Suprapubic skin (tissue), 4 donors: ENCODE data around the gene CCDC60.

Experiments
- POLR2A ChIP-seq, 2 donors: fragments of 450-650 bp; IDR thresholded peaks; one replicate each; pipeline ENCODE4 v1.6.1; 2017; ENCODE audit warnings: antibody characterized with exemption in 2 of 2, mild to moderate bottlenecking in 2 of 2, moderate library complexity in 2 of 2
- POLR2AphosphoS5 ChIP-seq, 3 donors: sonication (generic); formaldehyde crosslinking; IDR thresholded peaks; one replicate each; pipeline ENCODE4 v1.6.1; 2017; ENCODE audit warnings: antibody characterized with exemption in 3 of 3
- TF ChIP-seq, protein P1 (sequence below), 2 donors: fragments of 200-600 bp in 1 of 2; fragments of 450-650 bp in 1 of 2; sonication (generic) in 1 of 2; IDR thresholded peaks; one replicate each; pipeline ENCODE4 v1.5.1; 2016 to 2019; ENCODE audit warnings: antibody characterized with exemption in 2 of 2, mild to moderate bottlenecking in 1 of 2, moderate library complexity in 1 of 2

DNA sequence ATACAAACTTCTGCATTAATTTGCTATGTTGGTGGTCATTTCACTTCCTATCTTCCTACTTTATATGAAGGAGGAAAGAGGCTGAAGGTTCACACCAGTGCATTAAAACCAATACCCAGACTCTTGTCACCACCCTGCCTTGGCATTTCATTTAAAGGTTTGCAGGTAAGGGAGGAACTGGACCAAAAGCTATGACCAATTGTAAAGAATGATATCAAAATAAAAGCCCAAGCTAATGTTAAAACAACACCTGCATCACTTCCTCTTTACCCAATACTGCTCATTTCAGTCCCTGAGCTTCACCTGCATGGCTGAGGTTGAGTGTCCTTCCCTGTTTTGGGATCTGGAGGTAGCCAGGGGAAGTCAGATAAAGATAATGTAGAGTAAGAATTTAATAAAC, 211.8 kb downstream of the CCDC60 start:
- TF ChIP-seq, protein P1, sequence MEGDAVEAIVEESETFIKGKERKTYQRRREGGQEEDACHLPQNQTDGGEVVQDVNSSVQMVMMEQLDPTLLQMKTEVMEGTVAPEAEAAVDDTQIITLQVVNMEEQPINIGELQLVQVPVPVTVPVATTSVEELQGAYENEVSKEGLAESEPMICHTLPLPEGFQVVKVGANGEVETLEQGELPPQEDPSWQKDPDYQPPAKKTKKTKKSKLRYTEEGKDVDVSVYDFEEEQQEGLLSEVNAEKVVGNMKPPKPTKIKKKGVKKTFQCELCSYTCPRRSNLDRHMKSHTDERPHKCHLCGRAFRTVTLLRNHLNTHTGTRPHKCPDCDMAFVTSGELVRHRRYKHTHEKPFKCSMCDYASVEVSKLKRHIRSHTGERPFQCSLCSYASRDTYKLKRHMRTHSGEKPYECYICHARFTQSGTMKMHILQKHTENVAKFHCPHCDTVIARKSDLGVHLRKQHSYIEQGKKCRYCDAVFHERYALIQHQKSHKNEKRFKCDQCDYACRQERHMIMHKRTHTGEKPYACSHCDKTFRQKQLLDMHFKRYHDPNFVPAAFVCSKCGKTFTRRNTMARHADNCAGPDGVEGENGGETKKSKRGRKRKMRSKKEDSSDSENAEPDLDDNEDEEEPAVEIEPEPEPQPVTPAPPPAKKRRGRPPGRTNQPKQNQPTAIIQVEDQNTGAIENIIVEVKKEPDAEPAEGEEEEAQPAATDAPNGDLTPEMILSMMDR (IDR thresholded peaks at IDR 0.05): no peak
- TF ChIP-seq POLR2A (IDR thresholded peaks at IDR 0.05) (no peak), POLR2AphosphoS5 (IDR thresholded peaks at IDR 0.05) (no peak)
